HG03095 (cell line): Measurements from ENCODE around the gene HIVEP1.
A peak's percentile ranks its signal among the peaks of the same experiment; 100 is the strongest.

ENCODE experiments used
- ATAC-seq: cut with Tn5 transposase; IDR thresholded peaks from one replicate; pipeline ENCODE4 v1.9.1; 2021; ENCODE audit warnings: moderate library complexity; ENCODE audit not compliant: unreplicated experiment

HIVEP1 gene

GRCh38 chr6:12114055-12114503 lies 102.0 kb downstream of the HIVEP1 start:
- no peak for ATAC-seq

GRCh38 chr6:12115001-12115400 lies 102.9 kb downstream of the HIVEP1 start:
- ATAC-seq = no peak

DNA sequence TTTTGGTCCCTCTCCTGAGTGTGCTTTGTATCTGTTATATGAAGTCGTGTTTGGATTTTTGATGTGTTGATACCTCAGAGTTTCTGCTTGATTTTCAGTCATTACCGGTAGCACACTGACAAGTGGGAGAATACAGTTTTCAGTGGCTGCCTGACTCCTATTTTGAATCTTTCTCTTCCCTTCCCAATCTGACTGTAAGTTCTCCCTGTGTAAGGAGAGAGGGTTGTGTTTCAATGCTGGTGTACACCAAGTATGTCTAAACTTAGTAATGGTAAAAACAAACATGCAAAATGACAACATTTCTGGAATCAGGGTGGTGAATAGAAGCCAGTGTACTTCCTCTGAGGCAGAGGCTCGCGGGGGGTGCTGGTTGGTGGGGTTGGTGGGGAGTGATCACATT lies 103.4 kb downstream of the HIVEP1 start:
- ATAC-seq = no peak

GRCh38 chr6:12116264-12116800 lies 104.2 kb downstream of the HIVEP1 start:
- no peak for ATAC-seq

DNA sequence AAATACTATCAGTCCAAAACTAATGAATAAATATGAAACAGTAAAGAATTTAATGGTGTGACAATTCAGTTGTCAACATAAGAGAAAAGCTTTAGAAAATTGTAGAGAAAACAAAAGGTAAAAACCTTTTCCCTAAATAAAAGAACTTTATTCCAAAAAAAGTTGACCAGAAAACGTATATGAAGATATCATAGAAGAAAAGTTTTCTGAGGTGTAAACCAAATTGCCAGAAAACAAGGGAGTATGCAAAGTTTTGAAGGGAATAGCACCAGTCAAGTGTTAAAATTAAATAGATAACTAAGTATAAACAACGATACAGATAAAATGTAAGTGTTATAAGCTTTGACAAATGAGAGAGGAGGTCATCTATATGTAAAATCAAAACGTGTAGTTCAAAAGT lies 104.9 kb downstream of the HIVEP1 start:
- no peak for ATAC-seq

DNA sequence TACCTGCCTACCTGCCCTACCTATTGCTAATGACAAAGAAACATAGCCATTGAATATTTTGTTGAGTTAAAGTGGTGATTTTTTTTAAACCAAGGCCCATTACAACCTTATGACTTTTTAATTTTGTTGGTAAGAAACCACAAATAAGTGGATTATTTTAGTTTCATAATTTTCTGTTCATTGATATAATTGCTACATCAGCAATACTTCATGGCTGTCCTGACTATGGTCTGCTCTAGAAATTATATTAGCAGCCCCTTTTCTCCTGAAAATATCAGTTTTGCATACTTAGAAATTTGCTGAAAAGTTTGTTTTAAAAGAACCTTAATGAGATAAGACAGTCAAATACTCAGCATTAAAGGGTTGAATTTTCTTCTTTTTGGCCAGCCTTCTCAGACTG lies 106.5 kb downstream of the HIVEP1 start:
- ATAC-seq = no peak

- ATAC-seq = peak; percentile 48
Measured at GRCh38 chr6:12119085-12119588, 107.0 kb downstream of the HIVEP1 start.

- ATAC-seq = no peak
Measured at GRCh38 chr6:12125396-12125795, 113.3 kb downstream of the HIVEP1 start.

DNA sequence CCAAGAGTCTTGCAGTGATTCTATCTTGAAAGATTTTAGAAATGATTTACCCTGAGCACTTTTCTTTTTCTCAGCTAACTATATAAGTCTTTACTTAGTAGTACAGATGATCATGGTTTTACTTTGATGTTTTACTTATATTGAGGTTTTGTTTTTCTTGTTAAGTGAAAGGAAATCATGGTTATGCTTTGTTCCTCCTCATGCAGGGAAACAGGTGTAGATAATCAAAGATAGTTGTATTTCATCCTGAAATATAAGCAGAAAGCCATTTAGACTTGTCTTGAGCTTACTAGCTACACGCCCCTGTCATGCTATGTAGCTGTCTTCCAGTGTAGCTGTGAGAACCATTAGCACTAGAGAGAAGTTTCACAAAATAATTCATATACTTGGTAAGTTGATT lies 113.9 kb downstream of the HIVEP1 start:
- ATAC-seq = no peak

DNA sequence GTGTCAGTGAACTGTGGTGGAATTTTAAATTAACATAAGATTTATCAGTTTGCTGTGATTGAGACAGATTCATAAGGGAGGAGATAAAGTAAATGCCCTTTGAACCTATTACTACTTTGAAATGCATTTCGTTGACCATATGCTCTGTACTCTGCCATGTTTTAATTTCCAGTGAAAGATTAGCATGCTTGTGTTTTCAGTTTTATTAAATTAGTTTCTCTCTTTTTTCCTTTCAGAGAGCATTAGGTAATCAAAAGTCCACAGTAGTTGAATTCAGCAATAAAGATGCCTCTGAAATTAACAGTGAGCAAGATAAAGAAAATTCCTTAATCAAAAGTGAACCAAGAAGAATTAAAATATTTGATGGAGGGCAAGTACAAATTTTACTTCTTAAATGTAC lies 117.4 kb downstream of the HIVEP1 start:
- no peak for ATAC-seq

DNA sequence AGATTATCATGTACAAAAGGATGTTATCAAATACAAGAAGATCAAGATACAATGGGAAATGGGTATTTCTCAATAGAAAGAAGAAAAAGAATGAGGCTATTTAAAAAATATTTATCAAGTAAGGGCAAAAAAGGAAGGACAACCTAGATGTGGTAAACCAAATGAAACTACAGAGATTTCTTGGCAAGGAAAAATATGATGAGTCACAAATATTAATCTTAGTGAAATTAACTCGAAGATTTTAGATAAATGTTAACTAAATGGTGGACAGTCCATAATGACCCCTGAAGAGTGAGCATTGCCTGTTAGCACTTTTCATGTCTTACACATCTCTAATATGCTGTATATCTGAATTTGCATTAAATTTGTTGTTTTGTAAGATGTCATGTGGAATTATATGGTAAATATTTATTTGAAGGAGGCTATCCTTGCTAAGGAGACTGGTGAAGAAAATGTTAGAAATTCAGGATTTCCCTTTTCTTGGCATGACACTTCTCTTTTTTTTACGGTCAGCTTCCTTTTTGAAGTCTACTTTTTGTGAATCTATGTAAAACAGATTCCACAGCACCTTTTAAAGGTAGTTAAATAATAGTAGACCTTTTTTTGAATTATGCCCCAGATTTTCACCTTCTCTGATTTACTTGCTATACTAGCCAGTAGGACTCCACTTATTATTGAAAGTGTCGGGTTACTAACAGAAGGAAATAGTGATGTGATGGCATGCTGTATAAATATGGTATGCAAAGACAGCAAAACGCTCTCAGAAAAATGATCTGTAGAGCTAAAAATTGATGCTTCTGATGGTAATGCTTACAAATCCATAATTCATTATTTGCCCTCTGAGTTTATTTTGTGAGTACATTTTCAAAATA lies 120.5 kb downstream of the HIVEP1 start:
- no peak for ATAC-seq

DNA sequence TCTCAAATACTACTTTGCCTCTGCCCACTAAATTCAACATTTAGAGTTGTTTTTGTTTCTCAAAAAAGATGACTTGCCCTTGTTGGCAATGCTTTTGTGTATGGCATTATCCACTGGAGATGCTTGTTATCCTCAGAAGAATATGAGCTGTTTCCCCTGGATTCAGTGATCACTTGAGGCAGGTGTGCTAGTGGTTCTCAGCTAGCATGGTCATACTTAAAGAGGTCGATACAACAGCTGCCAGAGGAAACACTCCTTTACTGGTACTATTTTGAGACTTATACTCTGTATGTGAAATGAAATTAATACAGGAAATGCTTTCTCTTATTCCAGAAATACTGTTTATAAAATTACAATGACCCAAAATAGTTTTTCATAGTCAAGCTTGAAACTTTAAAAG lies 122.5 kb downstream of the HIVEP1 start:
- ATAC-seq = no peak

GRCh38 chr6:12134991-12135390 lies 122.9 kb downstream of the HIVEP1 start:
- ATAC-seq = no peak

- no peak for ATAC-seq
Measured at GRCh38 chr6:12136905-12137304, 124.8 kb downstream of the HIVEP1 start.

DNA sequence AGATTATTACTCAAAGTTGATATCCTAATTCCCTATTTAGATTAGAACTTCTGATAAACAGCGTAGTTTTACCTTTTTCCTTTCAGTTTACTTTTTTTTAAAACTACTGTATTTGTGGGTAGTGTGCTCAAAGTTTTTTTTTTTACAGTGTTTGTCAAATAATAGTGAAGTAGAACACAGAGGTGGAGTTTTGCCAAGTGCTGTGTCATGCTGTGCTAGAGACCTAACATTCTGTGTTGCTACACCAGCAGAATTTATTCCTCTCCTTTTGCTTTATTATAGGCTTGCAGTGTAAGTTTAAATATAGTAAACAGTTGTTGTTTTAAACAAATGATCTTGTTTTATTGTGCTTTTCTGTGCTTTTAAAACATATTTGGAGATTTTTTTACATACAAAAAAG lies 125.4 kb downstream of the HIVEP1 start:
- ATAC-seq = no peak

DNA sequence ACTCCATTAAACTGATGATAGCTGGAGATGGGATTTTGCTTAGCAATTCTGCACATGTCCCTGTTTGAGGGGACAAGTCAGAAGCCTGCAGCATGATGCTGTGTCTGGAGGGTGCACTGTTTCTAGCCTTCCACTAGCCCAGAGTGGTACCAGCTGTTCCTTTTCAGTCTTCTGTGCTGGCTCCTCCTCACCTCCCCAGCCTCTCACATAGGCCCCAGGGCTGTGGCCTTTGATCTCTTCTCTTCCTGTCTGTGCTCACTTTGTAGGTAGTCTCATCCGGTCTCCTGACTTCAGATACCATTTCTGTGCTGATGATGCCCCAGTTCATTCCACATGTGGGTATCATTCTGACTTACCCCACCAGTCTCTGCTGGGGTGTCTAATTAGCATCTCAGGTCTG lies 126.3 kb downstream of the HIVEP1 start:
- ATAC-seq = no peak

DNA sequence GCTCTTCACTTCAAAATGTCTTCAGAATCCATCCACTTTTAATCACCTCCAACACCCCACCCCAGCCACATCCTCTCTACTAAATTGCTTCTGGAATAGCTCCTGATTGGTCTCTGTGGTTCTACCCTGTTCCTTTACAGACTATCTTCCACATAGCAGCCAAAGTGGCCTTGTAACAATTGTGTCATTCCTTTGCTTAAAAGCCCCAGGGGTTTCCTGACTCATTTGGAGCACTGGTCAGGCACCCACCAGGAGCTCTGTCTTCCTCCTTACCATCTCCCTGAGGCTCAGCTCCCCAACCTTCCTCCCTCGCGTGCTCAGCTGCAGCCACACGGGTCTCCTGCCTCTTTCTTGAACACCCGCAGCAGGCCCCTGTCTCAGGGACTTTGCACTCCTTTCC lies 126.8 kb downstream of the HIVEP1 start:
- no peak for ATAC-seq

DNA sequence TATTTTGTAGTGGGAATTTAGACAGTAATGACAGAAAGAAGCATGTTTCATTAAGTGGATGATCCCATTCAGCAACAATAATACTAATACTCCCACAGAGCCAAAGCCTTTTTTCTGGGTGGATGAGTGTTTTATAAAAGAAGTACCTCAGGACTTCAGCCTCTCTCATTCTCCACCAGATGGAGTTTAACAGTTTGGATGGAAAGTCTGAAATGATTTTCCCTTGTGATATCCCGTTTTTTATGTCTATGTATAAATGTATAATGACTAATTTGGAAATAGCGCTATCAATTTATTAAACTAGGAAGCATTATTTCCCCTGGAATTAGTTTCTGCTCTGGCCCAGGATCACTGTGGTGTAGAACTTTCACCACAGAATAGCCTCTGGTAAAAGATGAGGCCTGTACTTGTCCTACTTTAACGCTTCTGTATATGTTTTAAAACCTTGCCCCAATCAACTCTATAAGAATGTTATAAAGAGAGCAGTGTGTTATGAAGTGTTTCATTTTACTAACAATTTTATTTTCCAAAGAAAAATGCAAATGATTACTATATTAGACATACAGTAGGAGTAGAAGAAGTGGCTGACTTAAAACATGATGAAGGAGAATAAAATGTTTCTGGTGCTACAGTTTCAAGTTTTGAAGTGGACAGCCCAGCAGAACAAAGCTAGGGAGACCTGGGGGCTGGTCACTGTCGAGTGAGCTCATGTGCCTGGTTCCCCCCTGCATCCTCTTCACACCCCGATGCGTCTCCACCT lies 135.6 kb downstream of the HIVEP1 start:
- ATAC-seq = no peak

DNA sequence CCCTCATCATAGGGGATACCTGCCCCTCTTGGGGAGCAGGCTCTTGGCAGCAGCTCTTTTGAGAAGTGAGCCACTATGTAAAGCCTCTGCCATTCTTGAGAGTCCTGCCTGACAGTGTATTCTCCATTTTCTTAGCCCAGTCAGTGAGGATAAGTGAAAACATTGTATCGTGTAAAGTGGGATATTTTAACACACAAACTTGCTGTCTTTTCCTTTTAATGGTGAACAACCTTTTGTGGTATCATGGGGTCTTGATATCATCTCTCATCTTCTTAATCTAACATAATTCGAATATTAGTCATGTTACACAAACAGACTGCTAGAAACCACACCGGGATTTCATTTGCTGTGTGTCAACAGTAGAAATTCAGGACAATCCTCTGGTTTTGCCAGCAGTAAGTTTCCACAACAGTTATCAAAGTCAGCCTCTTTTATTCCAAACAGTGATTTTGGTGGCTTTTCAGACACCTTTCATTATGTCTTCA lies 136.2 kb downstream of the HIVEP1 start:
- no peak for ATAC-seq

DNA sequence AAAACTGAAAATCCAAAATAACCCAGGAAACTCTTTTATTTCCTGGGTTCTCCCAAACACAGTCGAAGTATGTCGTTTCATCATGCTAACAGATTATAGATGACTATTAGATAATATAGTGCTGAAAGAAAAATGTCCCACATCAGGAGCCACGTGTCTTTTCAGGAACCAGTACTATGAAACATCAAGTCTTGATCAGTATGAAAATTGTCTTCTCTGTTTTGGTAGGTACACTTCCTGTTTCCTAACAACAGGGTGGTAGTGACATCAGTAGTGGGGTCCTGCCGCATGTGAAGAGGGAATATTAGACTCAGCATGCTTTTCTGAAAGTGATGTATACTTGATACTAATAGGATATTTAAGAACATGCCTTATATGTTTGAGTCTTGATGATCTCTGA lies 136.7 kb downstream of the HIVEP1 start:
- no peak for ATAC-seq

DNA sequence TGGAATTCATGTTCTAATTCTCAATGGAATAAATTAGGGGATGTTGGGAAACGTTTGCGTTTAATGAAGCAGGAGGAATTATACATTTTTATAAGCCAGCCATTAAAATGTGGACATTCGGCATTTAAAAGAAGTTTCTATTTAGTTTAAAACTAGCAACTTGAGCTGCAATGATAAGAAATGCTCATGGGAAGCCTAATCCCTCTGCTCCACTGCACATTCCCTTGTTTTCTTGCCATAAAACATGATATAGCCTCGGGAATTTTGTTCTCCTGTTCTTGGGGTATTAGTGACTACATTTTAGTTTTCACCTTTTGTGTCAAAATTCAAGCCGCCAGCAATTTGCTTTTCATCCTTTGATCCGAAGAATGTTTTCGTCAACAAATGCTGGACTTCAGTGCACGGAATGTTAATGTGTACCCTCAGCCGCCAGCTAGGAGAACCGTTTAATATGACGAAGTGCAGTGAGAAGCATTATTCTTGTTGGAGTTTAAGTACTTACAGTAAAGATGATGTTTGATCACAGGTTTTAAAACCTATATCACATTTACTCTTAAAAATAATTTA lies 137.9 kb downstream of the HIVEP1 start:
- no peak for ATAC-seq
